Measurements from ENCODE around the gene LAX1.

Gene LAX1

GRCh38 chr1:203764105-203765028 lies 616 bp upstream of the LAX1 start:
- Histone ChIP-seq H3K4me3 (ENCODE audit: low read depth in 1 of 5, low read length in 5 of 5) (no peak overlapping the region), H3K27ac (ENCODE audit: low read depth, low read length) (no peak overlapping the region), H3K27me3 (ENCODE audit: control insufficient read depth in 5 of 5, insufficient read depth in 4 of 5, low read length in 5 of 5) (no peaks in the 10 kb centered on the region), H3K9ac (ENCODE audit: low read length in 5 of 5) (no peak overlapping the region), H3K9me3 (ENCODE audit: control insufficient read depth in 5 of 5, low read length in 5 of 5) (no peaks in the 10 kb centered on the region), H3K4me1 (ENCODE audit: control insufficient read depth in 5 of 5, insufficient read depth in 5 of 5, low read length in 5 of 5) (peaks cover 0 to 10% (median 9%) of the 10 kb centered on the region in 5 donors), H3K36me3 (ENCODE audit: control insufficient read depth in 5 of 5, insufficient read depth in 5 of 5, low read length in 5 of 5) (no peaks in the 10 kb centered on the region)

GRCh38 chr1:203768256-203768655 lies 3.3 kb downstream of the LAX1 start:
- Histone ChIP-seq H3K27me3 (ENCODE audit: control insufficient read depth in 5 of 5, insufficient read depth in 4 of 5, low read length in 5 of 5) (no peaks in the 10 kb centered on the region), H3K27ac (ENCODE audit: low read depth, low read length) (no peak overlapping the region), H3K4me1 (ENCODE audit: control insufficient read depth in 5 of 5, insufficient read depth in 5 of 5, low read length in 5 of 5) (peaks cover 2 to 24% (median 14%) of the 10 kb centered on the region in 5 donors), H3K9me3 (ENCODE audit: control insufficient read depth in 5 of 5, low read length in 5 of 5) (no peaks in the 10 kb centered on the region), H3K9ac (ENCODE audit: low read length in 5 of 5) (no peak overlapping the region), H3K4me3 (ENCODE audit: low read depth in 1 of 5, low read length in 5 of 5) (no peak overlapping the region), H3K36me3 (ENCODE audit: control insufficient read depth in 5 of 5, insufficient read depth in 5 of 5, low read length in 5 of 5) (no peaks in the 10 kb centered on the region)

- Histone ChIP-seq H3K27ac (ENCODE audit: low read depth, low read length) (no peak overlapping the region), H3K36me3 (ENCODE audit: control insufficient read depth in 5 of 5, insufficient read depth in 5 of 5, low read length in 5 of 5) (no peaks in the 10 kb centered on the region), H3K27me3 (ENCODE audit: control insufficient read depth in 5 of 5, insufficient read depth in 4 of 5, low read length in 5 of 5) (no peaks in the 10 kb centered on the region), H3K9ac (ENCODE audit: low read length in 5 of 5) (no peak overlapping the region), H3K4me3 (ENCODE audit: low read depth in 1 of 5, low read length in 5 of 5) (peak overlapping the region in 3 of 5 donors; percentile 32 to 38 (median 36)), H3K9me3 (ENCODE audit: control insufficient read depth in 5 of 5, low read length in 5 of 5) (no peaks in the 10 kb centered on the region), H3K4me1 (ENCODE audit: control insufficient read depth in 5 of 5, insufficient read depth in 5 of 5, low read length in 5 of 5) (peaks cover 2 to 24% (median 14%) of the 10 kb centered on the region in 5 donors)
Observed at GRCh38 chr1:203769505-203770343, 4.7 kb downstream of the LAX1 start.

- Histone ChIP-seq H3K27ac (ENCODE audit: low read depth, low read length) (no peak overlapping the region), H3K4me3 (ENCODE audit: low read depth in 1 of 5, low read length in 5 of 5) (no peak overlapping the region), H3K9me3 (ENCODE audit: control insufficient read depth in 5 of 5, low read length in 5 of 5) (no peaks in the 10 kb centered on the region), H3K27me3 (ENCODE audit: control insufficient read depth in 5 of 5, insufficient read depth in 4 of 5, low read length in 5 of 5) (no peaks in the 10 kb centered on the region), H3K4me1 (ENCODE audit: control insufficient read depth in 5 of 5, insufficient read depth in 5 of 5, low read length in 5 of 5) (peaks cover 2 to 24% (median 14%) of the 10 kb centered on the region in 5 donors), H3K9ac (ENCODE audit: low read length in 5 of 5) (no peak overlapping the region), H3K36me3 (ENCODE audit: control insufficient read depth in 5 of 5, insufficient read depth in 5 of 5, low read length in 5 of 5) (no peaks in the 10 kb centered on the region)
Observed at GRCh38 chr1:203771901-203772301, 6.9 kb downstream of the LAX1 start.

- Histone ChIP-seq H3K4me3 (ENCODE audit: low read depth in 1 of 5, low read length in 5 of 5) (no peak overlapping the region), H3K9ac (ENCODE audit: low read length in 5 of 5) (no peak overlapping the region), H3K27me3 (ENCODE audit: control insufficient read depth in 5 of 5, insufficient read depth in 4 of 5, low read length in 5 of 5) (no peaks in the 10 kb centered on the region), H3K27ac (ENCODE audit: low read depth, low read length) (no peak overlapping the region), H3K9me3 (ENCODE audit: control insufficient read depth in 5 of 5, low read length in 5 of 5) (no peaks in the 10 kb centered on the region), H3K4me1 (ENCODE audit: control insufficient read depth in 5 of 5, insufficient read depth in 5 of 5, low read length in 5 of 5) (peaks cover 2 to 24% (median 14%) of the 10 kb centered on the region in 5 donors), H3K36me3 (ENCODE audit: control insufficient read depth in 5 of 5, insufficient read depth in 5 of 5, low read length in 5 of 5) (no peaks in the 10 kb centered on the region)
Observed at GRCh38 chr1:203772836-203773235, 7.9 kb downstream of the LAX1 start.

GRCh38 chr1:203776636-203777035 lies 11.7 kb downstream of the LAX1 start:
- Histone ChIP-seq H3K27ac (ENCODE audit: low read depth, low read length) (no peak overlapping the region), H3K4me3 (ENCODE audit: low read depth in 1 of 5, low read length in 5 of 5) (no peak overlapping the region), H3K9me3 (ENCODE audit: control insufficient read depth in 5 of 5, low read length in 5 of 5) (no peaks in the 10 kb centered on the region), H3K27me3 (ENCODE audit: control insufficient read depth in 5 of 5, insufficient read depth in 4 of 5, low read length in 5 of 5) (no peaks in the 10 kb centered on the region), H3K9ac (ENCODE audit: low read length in 5 of 5) (no peak overlapping the region), H3K4me1 (ENCODE audit: control insufficient read depth in 5 of 5, insufficient read depth in 5 of 5, low read length in 5 of 5) (peaks cover 0 to 8% (median 0%) of the 10 kb centered on the region in 5 donors), H3K36me3 (ENCODE audit: control insufficient read depth in 5 of 5, insufficient read depth in 5 of 5, low read length in 5 of 5) (no peaks in the 10 kb centered on the region)

- Histone ChIP-seq H3K4me3 (ENCODE audit: low read depth in 1 of 5, low read length in 5 of 5) (no peak overlapping the region), H3K9ac (ENCODE audit: low read length in 5 of 5) (no peak overlapping the region), H3K4me1 (ENCODE audit: control insufficient read depth in 5 of 5, insufficient read depth in 5 of 5, low read length in 5 of 5) (no peaks in the 10 kb centered on the region), H3K9me3 (ENCODE audit: control insufficient read depth in 5 of 5, low read length in 5 of 5) (no peaks in the 10 kb centered on the region), H3K36me3 (ENCODE audit: control insufficient read depth in 5 of 5, insufficient read depth in 5 of 5, low read length in 5 of 5) (no peaks in the 10 kb centered on the region), H3K27ac (ENCODE audit: low read depth, low read length) (no peak overlapping the region), H3K27me3 (ENCODE audit: control insufficient read depth in 5 of 5, insufficient read depth in 4 of 5, low read length in 5 of 5) (no peaks in the 10 kb centered on the region)
Observed at GRCh38 chr1:203777596-203777995, 12.6 kb downstream of the LAX1 start.

GRCh38 chr1:203778146-203778545 lies 13.2 kb downstream of the LAX1 start:
- Histone ChIP-seq H3K9ac (ENCODE audit: low read length in 5 of 5) (no peak overlapping the region), H3K4me3 (ENCODE audit: low read depth in 1 of 5, low read length in 5 of 5) (no peak overlapping the region), H3K27ac (ENCODE audit: low read depth, low read length) (no peak overlapping the region), H3K4me1 (ENCODE audit: control insufficient read depth in 5 of 5, insufficient read depth in 5 of 5, low read length in 5 of 5) (no peaks in the 10 kb centered on the region), H3K27me3 (ENCODE audit: control insufficient read depth in 5 of 5, insufficient read depth in 4 of 5, low read length in 5 of 5) (no peaks in the 10 kb centered on the region), H3K36me3 (ENCODE audit: control insufficient read depth in 5 of 5, insufficient read depth in 5 of 5, low read length in 5 of 5) (no peaks in the 10 kb centered on the region), H3K9me3 (ENCODE audit: control insufficient read depth in 5 of 5, low read length in 5 of 5) (no peaks in the 10 kb centered on the region)

GRCh38 chr1:203778789-203779188 lies 13.8 kb downstream of the LAX1 start:
- no peak overlapping the region for H3K4me3 ChIP-seq (ENCODE audit: low read depth in 1 of 5, low read length in 5 of 5)
- no peaks in the 10 kb centered on the region for H3K27me3 ChIP-seq (ENCODE audit: control insufficient read depth in 5 of 5, insufficient read depth in 4 of 5, low read length in 5 of 5)
- H3K9ac ChIP-seq (ENCODE audit: low read length in 5 of 5) = no peak overlapping the region
- H3K27ac ChIP-seq (ENCODE audit: low read depth, low read length) = no peak overlapping the region
- no peaks in the 10 kb centered on the region for H3K36me3 ChIP-seq (ENCODE audit: control insufficient read depth in 5 of 5, insufficient read depth in 5 of 5, low read length in 5 of 5)
- H3K4me1 ChIP-seq (ENCODE audit: control insufficient read depth in 5 of 5, insufficient read depth in 5 of 5, low read length in 5 of 5) = no peaks in the 10 kb centered on the region
- no peaks in the 10 kb centered on the region for H3K9me3 ChIP-seq (ENCODE audit: control insufficient read depth in 5 of 5, low read length in 5 of 5)

- Histone ChIP-seq H3K36me3 (ENCODE audit: control insufficient read depth in 5 of 5, insufficient read depth in 5 of 5, low read length in 5 of 5) (no peaks in the 10 kb centered on the region), H3K9me3 (ENCODE audit: control insufficient read depth in 5 of 5, low read length in 5 of 5) (no peaks in the 10 kb centered on the region), H3K4me1 (ENCODE audit: control insufficient read depth in 5 of 5, insufficient read depth in 5 of 5, low read length in 5 of 5) (no peaks in the 10 kb centered on the region), H3K4me3 (ENCODE audit: low read depth in 1 of 5, low read length in 5 of 5) (no peak overlapping the region), H3K27me3 (ENCODE audit: control insufficient read depth in 5 of 5, insufficient read depth in 4 of 5, low read length in 5 of 5) (no peaks in the 10 kb centered on the region), H3K27ac (ENCODE audit: low read depth, low read length) (no peak overlapping the region), H3K9ac (ENCODE audit: low read length in 5 of 5) (no peak overlapping the region)
Observed at GRCh38 chr1:203781962-203782361, 17.0 kb downstream of the LAX1 start.
